WTC11 (cell line): Measurements from ENCODE around the gene BPIFB2. TPM values are rescaled to one million over a fixed set of nuclear protein-coding genes. Genes with fewer than 3 reads are reported as not detected.
"Not testable (repeated sequence)": the region's sequence is repeated elsewhere in the genome, so short reads cannot be mapped to it uniquely, and the experiment has no call there.

Source experiments
- ATAC-seq: fragments of 200-7000 bp; cut with Tn5 transposase; 2 replicates; pipeline ENCODE4 v1.10.0; 2021; ENCODE audit warnings: mild to moderate bottlenecking, moderate library complexity
- CTCF ChIA-PET: fragments of 300-600 bp; sonication (Branson Sonifier 250); formaldehyde crosslinking; loops from one replicate; lab custom pipeline; 2021; ENCODE audit warnings: antibody characterized with exemption; lab: Charles Lee
- POLR2A ChIA-PET: fragments of 350-600 bp; sonication (Branson Sonifier 250); formaldehyde crosslinking; loops from one replicate; lab custom pipeline; 2021; ENCODE audit warnings: antibody characterized with exemption; lab: Charles Lee
- DNase-seq: peaks from one replicate; pipeline ENCODE4 v3.0.0; 2021; ENCODE audit warnings: low spot score
- H3K27ac Mint-ChIP-seq: 2 replicates; pipeline ENCODE4 v1.8.0; 2021; ENCODE audit warnings: mixed read lengths
- H3K27me3 Mint-ChIP-seq: 2 replicates; pipeline ENCODE4 v1.8.0; 2021; ENCODE audit warnings: low read depth, mild to moderate bottlenecking, moderate library complexity, mixed read lengths
- H3K36me3 Mint-ChIP-seq: 2 replicates; pipeline ENCODE4 v1.8.0; 2021; ENCODE audit warnings: mixed read lengths
- H3K4me1 Mint-ChIP-seq: 2 replicates; pipeline ENCODE4 v1.8.0; 2022; ENCODE audit warnings: mixed read lengths
- H3K4me3 Mint-ChIP-seq: 2 replicates; pipeline ENCODE4 v1.8.0; 2021; ENCODE audit warnings: mild to moderate bottlenecking, moderate library complexity, mixed read lengths
- H3K9me3 Mint-ChIP-seq: 2 replicates; pipeline ENCODE4 v1.8.0; 2021; ENCODE audit warnings: mixed read lengths
- CTCF ChIP-seq: fragments of 200-600 bp; IDR thresholded peaks from 2 replicates; pipeline ENCODE4 v1.8.0; 2022; ENCODE audit warnings: antibody characterized with exemption
- FOXK1 ChIP-seq: sonication (generic); formaldehyde crosslinking; IDR thresholded peaks from 2 replicates; pipeline ENCODE4 v1.8.0; 2022; ENCODE audit warnings: mild to moderate bottlenecking, moderate library complexity, missing genetic modification reagents
- FOXP1 ChIP-seq: sonication (generic); formaldehyde crosslinking; IDR thresholded peaks from 2 replicates; pipeline ENCODE4 v1.8.0; 2022; ENCODE audit warnings: missing genetic modification reagents, mild to moderate bottlenecking, moderate library complexity, borderline replicate concordance
- NFYB ChIP-seq: sonication (generic); formaldehyde crosslinking; conservative IDR thresholded peaks from 2 replicates; pipeline ENCODE4 v1.8.0; 2022; ENCODE audit warnings: low read depth, missing genetic modification reagents
- NR3C1 ChIP-seq: sonication (generic); formaldehyde crosslinking; conservative IDR thresholded peaks from 2 replicates; pipeline ENCODE4 v1.8.1; 2023; ENCODE audit warnings: low read depth, mild to moderate bottlenecking, missing genetic modification reagents
- USF1 ChIP-seq: sonication (generic); formaldehyde crosslinking; IDR thresholded peaks from 2 replicates; pipeline ENCODE4 v1.8.0; 2022; ENCODE audit warnings: mild to moderate bottlenecking, missing genetic modification reagents
- ZNF121 ChIP-seq: sonication (generic); formaldehyde crosslinking; IDR thresholded peaks from 2 replicates; pipeline ENCODE4 v1.8.0; 2023; ENCODE audit warnings: missing genetic modification reagents
- ZNF532 ChIP-seq: fragments of 250-450 bp; sonication (Bioruptor Pico); IDR thresholded peaks from 2 replicates; pipeline ENCODE4 v1.9.0; 2021; ENCODE audit warnings: mild to moderate bottlenecking, borderline replicate concordance
- total RNA-seq: library from RNA; stranded (reverse); gene quantifications from 3 replicates; pipeline ENCODE4 v1.2.3, GENCODE V29; 2021
- TF ChIP-seq, protein P1 (sequence below): sonication (generic); formaldehyde crosslinking; IDR thresholded peaks from 2 replicates; pipeline ENCODE4 v1.8.0; 2022; ENCODE audit warnings: mild to moderate bottlenecking, missing genetic modification reagents

BPIFB2 gene
- total RNA-seq, 1 experiment from 2014 or later, result 0.09 TPM

GRCh38 chr20:32971703-32972161, 35.8 kb upstream of the BPIFB2 start (continued):
- TF ChIP-seq ZNF532 (CRISPR knock-in tag), result no peak
- TF ChIP-seq USF1 (CRISPR knock-in tag), result no peak

GRCh38 chr20:32972181-32973076, 35.1 kb upstream of the BPIFB2 start:
- ATAC-seq, result peak; percentile 10; the same call in 1 of the 2 replicates
- Mint-ChIP-seq H3K27ac (no peak overlapping the region; the same call in 1 of the 2 replicates), H3K4me1 (peaks cover 19% of the 10 kb centered on the region; the same call in 1 of the 2 replicates), H3K4me3 (no peak overlapping the region), H3K36me3 (peaks cover 9% of the 10 kb centered on the region; the same call in 1 of the 2 replicates), H3K27me3 (no peaks in the 10 kb centered on the region; the same call in 1 of the 2 replicates), H3K9me3 (peaks cover 12% of the 10 kb centered on the region)
- ChIA-PET CTCF (interaction anchor here (1.2 to 4.6 kb wide), 4 partner anchors 23 to 183 kb away, joined by 4 to 23 read pairs (median 5); no protein-coding TSS in a partner anchor), POLR2A (no interaction called here)
- peak; percentile 28; the same call in 1 of the 2 replicates for TF ChIP-seq ZNF121 (CRISPR knock-in tag)
- no peak for TF ChIP-seq NR3C1 (CRISPR knock-in tag)
- peak; percentile 18; the same call in 1 of the 2 replicates for TF ChIP-seq FOXP1 (CRISPR knock-in tag)
- no peak for DNase-seq

DNA sequence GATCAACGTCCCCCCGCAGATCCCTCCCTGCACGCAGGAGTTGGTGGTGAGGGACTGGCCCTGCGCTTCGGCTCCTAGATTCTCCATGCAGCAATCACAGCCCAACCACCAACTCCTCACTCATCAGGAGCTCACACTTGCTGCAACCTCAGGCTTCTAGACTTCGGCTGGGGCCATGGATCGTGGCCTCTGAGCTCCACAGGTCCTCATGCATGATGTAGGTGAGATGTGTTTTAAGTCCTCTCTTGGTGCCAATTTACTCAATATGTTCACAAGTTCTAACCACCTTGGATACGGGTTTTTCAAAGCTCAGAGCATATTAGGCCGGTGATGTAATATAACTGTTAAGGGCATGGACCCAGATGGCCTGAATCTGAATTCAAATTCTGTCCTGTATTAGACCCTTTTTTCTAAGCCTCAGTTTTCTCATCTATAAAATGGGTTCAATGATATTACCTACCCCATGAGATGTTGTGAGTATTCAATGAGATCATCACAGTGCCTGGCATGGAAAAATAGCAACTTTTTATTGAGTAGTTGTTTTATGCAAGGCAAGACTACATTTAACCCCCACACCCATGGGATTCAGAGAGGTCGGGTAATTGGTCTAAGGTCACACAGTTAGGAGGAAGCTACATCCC, 34.3 kb upstream of the BPIFB2 start:
- Mint-ChIP-seq H3K9me3 (peaks cover 12% of the 10 kb centered on the region), H3K27ac (no peak overlapping the region; the same call in 1 of the 2 replicates), H3K27me3 (no peaks in the 10 kb centered on the region; the same call in 1 of the 2 replicates), H3K36me3 (peaks cover 9% of the 10 kb centered on the region; the same call in 1 of the 2 replicates), H3K4me3 (no peak overlapping the region), H3K4me1 (peaks cover 22% of the 10 kb centered on the region; the same call in 1 of the 2 replicates)
- TF ChIP-seq FOXK1 (CRISPR knock-in tag) (no peak), NFYB (CRISPR knock-in tag) (no peak), CTCF (no peak)
- TF ChIP-seq, protein P1, sequence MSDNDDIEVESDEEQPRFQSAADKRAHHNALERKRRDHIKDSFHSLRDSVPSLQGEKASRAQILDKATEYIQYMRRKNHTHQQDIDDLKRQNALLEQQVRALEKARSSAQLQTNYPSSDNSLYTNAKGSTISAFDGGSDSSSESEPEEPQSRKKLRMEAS (CRISPR knock-in tag), result no peak
- DNase-seq (no peak), ATAC-seq (no peak)
- ChIA-PET CTCF (interaction anchor here (1.4 to 4.6 kb wide), 2 partner anchors 23 to 71 kb away, joined by 6 to 23 read pairs; no protein-coding TSS in a partner anchor), POLR2A (no interaction called here)

DNA sequence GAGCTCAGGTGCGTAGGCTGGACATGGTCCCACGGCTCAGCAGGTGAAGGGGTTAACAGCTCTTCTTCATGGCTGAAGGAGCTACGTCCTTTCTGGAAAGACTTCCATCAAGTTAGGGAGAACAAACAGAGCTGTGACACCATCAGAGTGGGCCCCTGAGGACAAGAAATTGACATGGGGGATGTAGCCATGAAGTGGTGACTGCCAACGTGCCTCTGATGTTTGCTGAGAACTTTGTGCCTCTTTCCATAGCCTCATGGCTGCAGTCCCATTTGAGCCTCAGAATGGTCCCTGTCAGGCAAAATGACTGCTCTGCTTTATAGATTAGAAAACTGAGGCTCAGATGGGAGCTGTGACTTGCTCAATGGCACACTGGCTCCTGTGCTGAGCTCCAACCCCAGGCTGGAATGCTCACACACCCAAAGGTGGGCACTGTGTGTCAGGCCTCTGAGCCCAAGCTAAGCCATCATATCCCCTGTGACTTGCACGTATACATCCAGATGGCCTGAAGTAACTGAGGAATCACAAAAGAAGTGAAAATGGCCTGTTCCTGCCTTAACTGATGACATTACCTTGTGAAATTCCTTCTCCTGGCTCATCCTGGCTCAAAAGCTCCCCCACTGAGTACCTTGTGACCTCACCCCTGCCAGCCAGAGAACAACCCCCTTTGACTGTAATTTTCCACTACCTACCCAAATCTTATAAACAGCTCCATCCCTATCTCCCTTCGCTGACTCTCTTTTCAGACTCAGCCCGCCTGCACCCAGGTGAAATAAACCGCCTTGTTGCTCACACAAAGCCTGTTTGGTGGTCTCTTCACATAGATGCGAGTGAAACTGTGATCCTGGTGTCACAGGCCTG, 33.1 kb upstream of the BPIFB2 start:
- H3K9me3 Mint-ChIP-seq, result peaks cover 12% of the 10 kb centered on the region
- not testable (repeated sequence) for ATAC-seq, H3K36me3 Mint-ChIP-seq, DNase-seq, H3K4me3 Mint-ChIP-seq, H3K27me3 Mint-ChIP-seq
- peaks cover 22% of the 10 kb centered on the region; the same call in 1 of the 2 replicates for H3K4me1 Mint-ChIP-seq
- POLR2A ChIA-PET, result interaction anchor here (0.6 kb wide), 1 partner anchor 129 kb away, joined by 4 read pairs; no protein-coding TSS in a partner anchor
- CTCF ChIA-PET, result interaction anchor here (1.0 to 4.6 kb wide), 4 partner anchors 21 to 72 kb away, joined by 4 to 23 read pairs (median 6); partner anchors contain the start of gene SUN5
- peak overlapping the region; percentile 75 for H3K27ac Mint-ChIP-seq
